Activated T-cell treated with anti-CD3 and anti-CD28 coated beads, Interleukin-2, amount 50 U/mL, for 4 hours (primary cell): ENCODE results near the gene RASAL2. TPM values are rescaled to one million over a fixed set of nuclear protein-coding genes. Genes with fewer than 3 reads are reported as not detected.
A peak's percentile ranks its signal among the peaks of the same experiment; 100 is the strongest.

Experiments used
- ATAC-seq, 2 donors: fragments of 200-7000 bp; cut with Tn5 transposase; one replicate each; pipeline ENCODE4 v1.10.0; 2021
- DNase-seq: peaks from one replicate; pipeline ENCODE4 v3.0.0-alpha.2; 2020
- H3K27me3 Mint-ChIP-seq: one replicate; pipeline ENCODE4 v1.8.0; 2021; ENCODE audit warnings: low read depth, mixed read lengths
- H3K36me3 Mint-ChIP-seq: one replicate; pipeline ENCODE4 v1.8.0; 2022; ENCODE audit warnings: mixed read lengths; ENCODE audit not compliant: insufficient read depth
- H3K4me1 Mint-ChIP-seq: one replicate; pipeline ENCODE4 v1.8.0; 2021; ENCODE audit warnings: low read depth, mixed read lengths
- H3K4me3 Mint-ChIP-seq: one replicate; pipeline ENCODE4 v1.8.0; 2021; ENCODE audit warnings: mild to moderate bottlenecking, moderate library complexity, mixed read lengths
- H3K9me3 Mint-ChIP-seq: one replicate; pipeline ENCODE4 v1.8.0; 2021; ENCODE audit warnings: mixed read lengths
- total RNA-seq, 3 donors: library from RNA; stranded (reverse); gene quantifications; one replicate each; pipeline ENCODE4 v1.2.1, GENCODE V29; 2021

The RASAL2 gene
- total RNA-seq, 3 donors from 2014 or later = 0.03 to 0.15 (median 0.08) TPM

DNA sequence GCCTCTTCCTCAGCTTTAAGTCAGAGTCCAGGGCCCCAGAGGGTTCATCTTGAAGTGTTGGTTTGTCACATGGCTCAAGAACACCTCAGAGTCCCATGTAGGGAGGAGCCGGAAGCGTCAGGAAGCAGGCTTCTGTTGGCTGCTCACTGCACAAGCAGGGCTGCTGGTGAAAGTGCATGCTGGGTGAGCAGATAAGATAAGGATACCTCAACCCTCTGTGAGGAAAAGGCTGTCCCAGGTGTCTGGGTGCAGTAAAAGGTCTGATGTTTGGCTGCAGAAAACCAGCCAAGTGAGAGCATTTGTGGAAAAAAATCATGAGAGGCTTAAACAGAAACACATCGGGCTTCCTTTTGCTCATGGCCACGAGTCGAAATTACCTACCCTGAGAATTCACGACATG, 412.8 kb downstream of the RASAL2 start:
- Mint-ChIP-seq H3K36me3 (no peaks in the 10 kb centered on the region), H3K27me3 (peaks cover 15% of the 10 kb centered on the region), H3K9me3 (no peaks in the 10 kb centered on the region), H3K4me1 (no peaks in the 10 kb centered on the region), H3K4me3 (no peak overlapping the region)
- ATAC-seq = no peak
- no peak for DNase-seq

DNA sequence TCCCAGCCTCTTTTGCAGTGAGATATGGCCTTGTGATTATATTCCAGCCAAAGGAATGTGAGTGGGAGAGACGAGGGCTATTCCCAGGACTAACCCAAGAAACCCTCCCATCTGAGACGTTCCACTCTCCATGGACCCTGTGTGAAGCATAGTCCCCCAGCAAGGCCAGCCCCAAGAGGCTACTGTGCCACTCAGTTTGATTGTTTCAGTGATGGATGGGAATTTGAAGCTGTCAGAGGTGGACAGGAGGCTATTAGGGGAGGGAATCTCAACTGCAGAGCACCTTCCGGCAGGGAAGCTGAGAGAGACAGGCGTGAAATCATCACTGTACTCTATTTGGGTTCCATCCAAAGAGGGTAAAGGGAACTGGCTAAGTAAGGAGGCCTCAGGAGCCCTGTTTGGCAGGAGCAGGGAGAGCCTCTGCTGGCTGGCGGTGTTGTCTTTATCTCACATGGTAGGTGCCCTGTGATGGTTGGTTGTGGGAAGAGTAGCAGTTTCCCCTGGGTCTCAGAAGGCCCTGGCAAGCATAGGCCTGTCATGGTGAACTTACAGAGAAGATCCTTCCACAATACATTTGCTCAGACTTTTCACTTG, 415.6 kb downstream of the RASAL2 start:
- H3K4me1 Mint-ChIP-seq = no peaks in the 10 kb centered on the region
- DNase-seq (no peak), ATAC-seq (no peak)
- H3K27me3 Mint-ChIP-seq = peaks cover under 1% of the 10 kb centered on the region
- H3K9me3 Mint-ChIP-seq = no peaks in the 10 kb centered on the region
- H3K4me3 Mint-ChIP-seq = no peak overlapping the region
- no peaks in the 10 kb centered on the region for H3K36me3 Mint-ChIP-seq

GRCh38 chr1:178510155-178510554, 416.3 kb downstream of the RASAL2 start:
- Mint-ChIP-seq H3K27me3 (no peaks in the 10 kb centered on the region), H3K4me1 (no peaks in the 10 kb centered on the region), H3K4me3 (no peak overlapping the region), H3K36me3 (no peaks in the 10 kb centered on the region), H3K9me3 (no peaks in the 10 kb centered on the region)
- ATAC-seq = no peak
- no peak for DNase-seq

GRCh38 chr1:178512566-178513277, 418.8 kb downstream of the RASAL2 start, which contains the start of gene TEX35:
TEX35 (plus strand) TSS chr1:178513109; CDS start chr1:178513189, 80 bp downstream.
- H3K4me3 Mint-ChIP-seq = no peak within 1 kb of the TSS
- no peaks in the 10 kb centered on the region for H3K27me3 Mint-ChIP-seq
- H3K36me3 Mint-ChIP-seq = no peaks in the 10 kb centered on the region
- ATAC-seq = no peak
- DNase-seq = no peak
- H3K9me3 Mint-ChIP-seq = no peaks in the 10 kb centered on the region
- H3K4me1 Mint-ChIP-seq = no peaks in the 10 kb centered on the region

- ATAC-seq (no peak), DNase-seq (no peak)
- no peaks in the 10 kb centered on the region for H3K27me3 Mint-ChIP-seq
- H3K9me3 Mint-ChIP-seq = no peaks in the 10 kb centered on the region
- no peak overlapping the region for H3K4me3 Mint-ChIP-seq
- no peaks in the 10 kb centered on the region for H3K4me1 Mint-ChIP-seq
- H3K36me3 Mint-ChIP-seq = no peaks in the 10 kb centered on the region
Observed at GRCh38 chr1:178513278-178513983, 419.5 kb downstream of the RASAL2 start.

- no peak overlapping the region for H3K4me3 Mint-ChIP-seq
- no peaks in the 10 kb centered on the region for H3K9me3 Mint-ChIP-seq
- H3K27me3 Mint-ChIP-seq = no peaks in the 10 kb centered on the region
- no peak for ATAC-seq
- H3K36me3 Mint-ChIP-seq = no peaks in the 10 kb centered on the region
- DNase-seq = no peak
- no peaks in the 10 kb centered on the region for H3K4me1 Mint-ChIP-seq
Observed at GRCh38 chr1:178516110-178516509, 422.2 kb downstream of the RASAL2 start.

DNA sequence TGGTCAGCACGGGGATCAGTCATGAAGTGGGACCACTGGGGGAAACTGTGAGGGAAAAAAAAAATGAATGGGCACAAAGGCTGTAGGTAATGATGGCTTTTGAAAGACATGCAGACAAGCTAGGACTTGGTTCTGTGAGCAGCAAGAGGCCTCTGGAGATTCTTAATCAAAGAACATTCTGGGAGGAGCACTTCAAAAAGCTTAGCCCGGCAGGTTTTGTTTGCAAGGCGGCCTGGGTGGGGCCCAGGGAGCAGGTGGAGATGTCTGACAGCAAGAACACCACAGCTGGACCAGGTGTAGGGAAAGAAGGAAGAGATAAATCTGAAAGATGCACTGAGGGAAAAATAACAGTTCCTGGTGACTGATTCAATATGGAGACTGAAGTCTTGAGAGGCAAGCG, 425.0 kb downstream of the RASAL2 start:
- DNase-seq (no peak), ATAC-seq (no peak)
- Mint-ChIP-seq H3K4me3 (no peak overlapping the region), H3K36me3 (no peaks in the 10 kb centered on the region), H3K27me3 (no peaks in the 10 kb centered on the region), H3K4me1 (no peaks in the 10 kb centered on the region), H3K9me3 (no peaks in the 10 kb centered on the region)

- H3K4me1 Mint-ChIP-seq = no peaks in the 10 kb centered on the region
- no peaks in the 10 kb centered on the region for H3K9me3 Mint-ChIP-seq
- no peaks in the 10 kb centered on the region for H3K36me3 Mint-ChIP-seq
- ATAC-seq (peak in 1 of 2 donors; percentile 23), DNase-seq (no peak)
- H3K27me3 Mint-ChIP-seq = no peaks in the 10 kb centered on the region
- no peak overlapping the region for H3K4me3 Mint-ChIP-seq
Observed at GRCh38 chr1:178520803-178521202, 426.9 kb downstream of the RASAL2 start.

GRCh38 chr1:178521241-178521640, 427.3 kb downstream of the RASAL2 start:
- no peak overlapping the region for H3K4me3 Mint-ChIP-seq
- no peak for ATAC-seq
- no peaks in the 10 kb centered on the region for H3K27me3 Mint-ChIP-seq

GRCh38 chr1:178527117-178527516, 433.2 kb downstream of the RASAL2 start:
- DNase-seq (no peak), ATAC-seq (no peak)
- Mint-ChIP-seq H3K4me1 (peaks cover 2% of the 10 kb centered on the region), H3K4me3 (no peak overlapping the region), H3K27me3 (no peaks in the 10 kb centered on the region), H3K9me3 (no peaks in the 10 kb centered on the region), H3K36me3 (no peaks in the 10 kb centered on the region)

More at GRCh38 chr1:178521241-178521640, 427.3 kb downstream of the RASAL2 start:
- H3K36me3 Mint-ChIP-seq = no peaks in the 10 kb centered on the region
- H3K9me3 Mint-ChIP-seq = no peaks in the 10 kb centered on the region
- DNase-seq = no peak
- H3K4me1 Mint-ChIP-seq = no peaks in the 10 kb centered on the region

DNA sequence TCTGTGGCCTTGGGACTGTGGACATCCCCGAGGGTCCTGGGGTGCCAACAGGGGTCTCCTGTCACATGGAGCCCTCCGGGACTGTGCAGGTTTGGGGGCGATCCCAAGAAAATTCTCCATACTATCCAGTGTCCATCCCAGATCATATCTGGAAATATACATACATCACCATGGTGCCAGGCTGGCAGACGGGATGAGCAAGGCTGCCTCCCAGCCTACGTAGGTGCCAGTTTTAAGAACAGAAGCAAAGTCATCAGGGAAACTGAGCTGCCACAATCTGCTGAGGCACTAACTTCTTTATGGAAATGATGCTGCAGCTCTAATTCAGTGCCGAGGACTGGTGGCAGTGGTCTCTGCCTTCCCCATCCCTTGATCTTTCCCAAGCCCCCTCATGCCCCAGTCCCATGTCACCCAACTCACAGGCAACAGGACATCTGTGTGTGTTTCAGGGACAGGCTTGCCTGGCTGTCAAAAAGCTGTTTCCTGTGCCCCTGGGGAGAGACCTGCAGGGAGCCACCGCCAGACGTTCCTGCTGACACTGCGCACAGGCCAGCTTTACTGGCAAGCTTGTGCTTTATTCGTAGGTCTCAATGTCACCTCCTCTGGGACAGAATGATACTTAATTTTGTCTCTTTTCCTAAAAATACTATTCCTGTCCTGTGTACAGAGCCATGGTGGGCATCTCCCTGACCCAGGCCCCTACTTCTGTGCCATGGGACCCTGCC, 434.5 kb downstream of the RASAL2 start:
- H3K4me3 Mint-ChIP-seq = no peak overlapping the region
- DNase-seq = no peak
- no peaks in the 10 kb centered on the region for H3K36me3 Mint-ChIP-seq
- no peak for ATAC-seq
- no peaks in the 10 kb centered on the region for H3K27me3 Mint-ChIP-seq
- peaks cover 2% of the 10 kb centered on the region for H3K4me1 Mint-ChIP-seq
- H3K9me3 Mint-ChIP-seq = no peaks in the 10 kb centered on the region

- Mint-ChIP-seq H3K4me3 (no peak overlapping the region), H3K27me3 (no peaks in the 10 kb centered on the region), H3K36me3 (no peaks in the 10 kb centered on the region), H3K9me3 (no peaks in the 10 kb centered on the region), H3K4me1 (peaks cover 2% of the 10 kb centered on the region)
- DNase-seq (no peak), ATAC-seq (no peak)
Observed at GRCh38 chr1:178528953-178529335, 435.0 kb downstream of the RASAL2 start.

GRCh38 chr1:178529364-178530036, 435.6 kb downstream of the RASAL2 start:
- Mint-ChIP-seq H3K4me3 (no peak overlapping the region), H3K27me3 (no peaks in the 10 kb centered on the region), H3K4me1 (peaks cover 2% of the 10 kb centered on the region), H3K36me3 (no peaks in the 10 kb centered on the region), H3K9me3 (no peaks in the 10 kb centered on the region)
- DNase-seq (no peak), ATAC-seq (no peak)

GRCh38 chr1:178530037-178530402, 436.1 kb downstream of the RASAL2 start:
- Mint-ChIP-seq H3K36me3 (no peaks in the 10 kb centered on the region), H3K4me3 (no peak overlapping the region), H3K27me3 (no peaks in the 10 kb centered on the region), H3K4me1 (peaks cover 2% of the 10 kb centered on the region), H3K9me3 (no peaks in the 10 kb centered on the region)
- no peak for DNase-seq
- ATAC-seq = no peak
